ENCODE measurements around the gene DDX31.

The DDX31 gene

GRCh38 chr9:132702254-132702653, 32.5 kb upstream of the DDX31 start:
- no peaks in the 10 kb centered on the region for H3K36me3 ChIP-seq (ENCODE audit: control insufficient read depth, insufficient read depth, low read length, severe bottlenecking)
- no peak overlapping the region for H3K9ac ChIP-seq (ENCODE audit: low read length)
- H3K4me1 ChIP-seq (ENCODE audit: control insufficient read depth, insufficient read depth, low read length) = no peaks in the 10 kb centered on the region
- DNase-seq (ENCODE audit: low read depth) = no peak
- peaks cover 18% of the 10 kb centered on the region for H3K27me3 ChIP-seq (replicated peaks; ENCODE audit: control insufficient read depth, insufficient read depth, low read length)
- H3K9me3 ChIP-seq (ENCODE audit: control insufficient read depth, low read length) = peaks cover 11% of the 10 kb centered on the region
- H3K4me3 ChIP-seq (ENCODE audit: low read length) = no peak overlapping the region

GRCh38 chr9:132699956-132700355, 30.2 kb upstream of the DDX31 start:
- no peak overlapping the region for H3K9ac ChIP-seq (ENCODE audit: low read length)
- H3K4me1 ChIP-seq (ENCODE audit: control insufficient read depth, insufficient read depth, low read length) = no peaks in the 10 kb centered on the region
- H3K27me3 ChIP-seq (replicated peaks; ENCODE audit: control insufficient read depth, insufficient read depth, low read length) = peaks cover 4% of the 10 kb centered on the region
- peaks cover 24% of the 10 kb centered on the region for H3K9me3 ChIP-seq (ENCODE audit: control insufficient read depth, low read length)
- H3K4me3 ChIP-seq (ENCODE audit: low read length) = no peak overlapping the region
- peak; percentile 51 for DNase-seq (ENCODE audit: low read depth)
- H3K36me3 ChIP-seq (ENCODE audit: control insufficient read depth, insufficient read depth, low read length, severe bottlenecking) = no peaks in the 10 kb centered on the region

GRCh38 chr9:132698989-132699388, 29.2 kb upstream of the DDX31 start:
- no peaks in the 10 kb centered on the region for H3K4me1 ChIP-seq (ENCODE audit: control insufficient read depth, insufficient read depth, low read length)
- no peaks in the 10 kb centered on the region for H3K36me3 ChIP-seq (ENCODE audit: control insufficient read depth, insufficient read depth, low read length, severe bottlenecking)
- H3K27me3 ChIP-seq (replicated peaks; ENCODE audit: control insufficient read depth, insufficient read depth, low read length) = peaks cover 4% of the 10 kb centered on the region
- no peak overlapping the region for H3K4me3 ChIP-seq (ENCODE audit: low read length)
- DNase-seq (ENCODE audit: low read depth) = peak; percentile 27
- no peak overlapping the region for H3K9ac ChIP-seq (ENCODE audit: low read length)
- peaks cover 24% of the 10 kb centered on the region for H3K9me3 ChIP-seq (ENCODE audit: control insufficient read depth, low read length)

- Histone ChIP-seq H3K27me3 (replicated peaks; ENCODE audit: control insufficient read depth, insufficient read depth, low read length) (no peaks in the 10 kb centered on the region), H3K9me3 (ENCODE audit: control insufficient read depth, low read length) (peaks cover 24% of the 10 kb centered on the region), H3K4me1 (ENCODE audit: control insufficient read depth, insufficient read depth, low read length) (no peaks in the 10 kb centered on the region), H3K36me3 (ENCODE audit: control insufficient read depth, insufficient read depth, low read length, severe bottlenecking) (no peaks in the 10 kb centered on the region), H3K9ac (ENCODE audit: low read length) (no peak overlapping the region), H3K4me3 (ENCODE audit: low read length) (peak overlapping the region; percentile 9)
- no peak for DNase-seq (ENCODE audit: low read depth)
Observed at GRCh38 chr9:132697230-132697629, 27.4 kb upstream of the DDX31 start.

GRCh38 chr9:132694144-132694543, 24.4 kb upstream of the DDX31 start:
- Histone ChIP-seq H3K36me3 (ENCODE audit: control insufficient read depth, insufficient read depth, low read length, severe bottlenecking) (peaks cover 29% of the 10 kb centered on the region), H3K4me1 (ENCODE audit: control insufficient read depth, insufficient read depth, low read length) (no peaks in the 10 kb centered on the region), H3K4me3 (ENCODE audit: low read length) (no peak overlapping the region), H3K27me3 (replicated peaks; ENCODE audit: control insufficient read depth, insufficient read depth, low read length) (no peaks in the 10 kb centered on the region), H3K9me3 (ENCODE audit: control insufficient read depth, low read length) (peaks cover 24% of the 10 kb centered on the region), H3K9ac (ENCODE audit: low read length) (no peak overlapping the region)
- DNase-seq (ENCODE audit: low read depth) = no peak

- Histone ChIP-seq H3K4me3 (ENCODE audit: low read length) (no peak overlapping the region), H3K36me3 (ENCODE audit: control insufficient read depth, insufficient read depth, low read length, severe bottlenecking) (peaks cover 61% of the 10 kb centered on the region), H3K4me1 (ENCODE audit: control insufficient read depth, insufficient read depth, low read length) (no peaks in the 10 kb centered on the region), H3K9me3 (ENCODE audit: control insufficient read depth, low read length) (no peaks in the 10 kb centered on the region), H3K9ac (ENCODE audit: low read length) (no peak overlapping the region), H3K27me3 (replicated peaks; ENCODE audit: control insufficient read depth, insufficient read depth, low read length) (no peaks in the 10 kb centered on the region)
- peak; percentile 55 for DNase-seq (ENCODE audit: low read depth)
Observed at GRCh38 chr9:132690696-132691095, 20.9 kb upstream of the DDX31 start.

GRCh38 chr9:132683873-132684272, 14.1 kb upstream of the DDX31 start:
- Histone ChIP-seq H3K4me3 (ENCODE audit: low read length) (no peak overlapping the region), H3K27me3 (replicated peaks; ENCODE audit: control insufficient read depth, insufficient read depth, low read length) (no peaks in the 10 kb centered on the region), H3K9me3 (ENCODE audit: control insufficient read depth, low read length) (no peaks in the 10 kb centered on the region), H3K36me3 (ENCODE audit: control insufficient read depth, insufficient read depth, low read length, severe bottlenecking) (peaks cover 76% of the 10 kb centered on the region), H3K9ac (ENCODE audit: low read length) (no peak overlapping the region), H3K4me1 (ENCODE audit: control insufficient read depth, insufficient read depth, low read length) (no peaks in the 10 kb centered on the region)
- no peak for DNase-seq (ENCODE audit: low read depth)

- no peak for DNase-seq (ENCODE audit: low read depth)
- Histone ChIP-seq H3K9me3 (ENCODE audit: control insufficient read depth, low read length) (no peaks in the 10 kb centered on the region), H3K9ac (ENCODE audit: low read length) (no peak overlapping the region), H3K4me1 (ENCODE audit: control insufficient read depth, insufficient read depth, low read length) (no peaks in the 10 kb centered on the region), H3K36me3 (ENCODE audit: control insufficient read depth, insufficient read depth, low read length, severe bottlenecking) (peaks cover 65% of the 10 kb centered on the region), H3K27me3 (replicated peaks; ENCODE audit: control insufficient read depth, insufficient read depth, low read length) (no peaks in the 10 kb centered on the region), H3K4me3 (ENCODE audit: low read length) (no peak overlapping the region)
Observed at GRCh38 chr9:132681561-132681960, 11.8 kb upstream of the DDX31 start.

- H3K36me3 ChIP-seq (ENCODE audit: control insufficient read depth, insufficient read depth, low read length, severe bottlenecking) = peaks cover 50% of the 10 kb centered on the region
- H3K4me1 ChIP-seq (ENCODE audit: control insufficient read depth, insufficient read depth, low read length) = no peaks in the 10 kb centered on the region
- DNase-seq (ENCODE audit: low read depth) = no peak
- no peak overlapping the region for H3K4me3 ChIP-seq (ENCODE audit: low read length)
- H3K9ac ChIP-seq (ENCODE audit: low read length) = no peak overlapping the region
- no peaks in the 10 kb centered on the region for H3K27me3 ChIP-seq (replicated peaks; ENCODE audit: control insufficient read depth, insufficient read depth, low read length)
- no peaks in the 10 kb centered on the region for H3K9me3 ChIP-seq (ENCODE audit: control insufficient read depth, low read length)
Observed at GRCh38 chr9:132679946-132680625, 10.3 kb upstream of the DDX31 start.

GRCh38 chr9:132677976-132678375, 8.2 kb upstream of the DDX31 start:
- Histone ChIP-seq H3K9ac (ENCODE audit: low read length) (no peak overlapping the region), H3K27me3 (replicated peaks; ENCODE audit: control insufficient read depth, insufficient read depth, low read length) (no peaks in the 10 kb centered on the region), H3K4me1 (ENCODE audit: control insufficient read depth, insufficient read depth, low read length) (peaks cover 14% of the 10 kb centered on the region), H3K9me3 (ENCODE audit: control insufficient read depth, low read length) (no peaks in the 10 kb centered on the region), H3K4me3 (ENCODE audit: low read length) (no peak overlapping the region), H3K36me3 (ENCODE audit: control insufficient read depth, insufficient read depth, low read length, severe bottlenecking) (peaks cover 30% of the 10 kb centered on the region)
- DNase-seq (ENCODE audit: low read depth) = no peak

GRCh38 chr9:132674485-132674884, 4.7 kb upstream of the DDX31 start:
- no peak for DNase-seq (ENCODE audit: low read depth)
- peaks cover 17% of the 10 kb centered on the region for H3K36me3 ChIP-seq (ENCODE audit: control insufficient read depth, insufficient read depth, low read length, severe bottlenecking)
- H3K27me3 ChIP-seq (replicated peaks; ENCODE audit: control insufficient read depth, insufficient read depth, low read length) = no peaks in the 10 kb centered on the region
- no peaks in the 10 kb centered on the region for H3K9me3 ChIP-seq (ENCODE audit: control insufficient read depth, low read length)
- H3K9ac ChIP-seq (ENCODE audit: low read length) = no peak overlapping the region
- H3K4me1 ChIP-seq (ENCODE audit: control insufficient read depth, insufficient read depth, low read length) = peaks cover 30% of the 10 kb centered on the region
- no peak overlapping the region for H3K4me3 ChIP-seq (ENCODE audit: low read length)

GRCh38 chr9:132673355-132673754, 3.6 kb upstream of the DDX31 start:
- no peak overlapping the region for H3K9ac ChIP-seq (ENCODE audit: low read length)
- peak overlapping the region; percentile 60 for H3K4me3 ChIP-seq (ENCODE audit: low read length)
- peaks cover 30% of the 10 kb centered on the region for H3K4me1 ChIP-seq (ENCODE audit: control insufficient read depth, insufficient read depth, low read length)
- H3K36me3 ChIP-seq (ENCODE audit: control insufficient read depth, insufficient read depth, low read length, severe bottlenecking) = peaks cover 5% of the 10 kb centered on the region
- peak; percentile 77 for DNase-seq (ENCODE audit: low read depth)
- no peaks in the 10 kb centered on the region for H3K27me3 ChIP-seq (replicated peaks; ENCODE audit: control insufficient read depth, insufficient read depth, low read length)
- H3K9me3 ChIP-seq (ENCODE audit: control insufficient read depth, low read length) = no peaks in the 10 kb centered on the region
